ENCODE results near the gene LRRC10. TPM values are rescaled to one million over a fixed set of nuclear protein-coding genes. Genes with fewer than 3 reads are reported as not detected.
"Not testable (repeated sequence)": the region's sequence is repeated elsewhere in the genome, so short reads cannot be mapped to it uniquely, and the experiment has no call there.

Gene LRRC10
- total RNA-seq, 1 donor from 2014 or later = not detected

DNA sequence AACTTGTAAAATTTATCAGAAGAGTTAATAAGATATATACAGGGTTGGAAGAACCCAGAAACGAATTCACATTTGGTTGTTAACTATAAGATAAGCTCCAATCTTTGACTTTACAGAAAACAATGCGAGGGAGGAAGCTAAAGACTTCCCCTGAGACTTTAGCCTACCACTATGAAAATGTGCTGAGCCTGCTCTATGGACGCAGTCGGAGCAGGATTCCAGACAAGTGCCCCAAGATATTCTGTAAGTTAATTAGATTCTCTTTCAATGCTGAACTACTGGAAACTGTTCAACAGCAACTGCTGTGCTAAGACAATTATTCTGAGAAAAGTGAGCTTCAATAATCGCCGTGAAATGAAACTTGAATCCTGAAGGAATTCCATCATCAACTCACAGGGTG is 8.3 kb upstream of the LRRC10 start:
- DNase-seq (ENCODE audit: low spot score) = no peak

DNA sequence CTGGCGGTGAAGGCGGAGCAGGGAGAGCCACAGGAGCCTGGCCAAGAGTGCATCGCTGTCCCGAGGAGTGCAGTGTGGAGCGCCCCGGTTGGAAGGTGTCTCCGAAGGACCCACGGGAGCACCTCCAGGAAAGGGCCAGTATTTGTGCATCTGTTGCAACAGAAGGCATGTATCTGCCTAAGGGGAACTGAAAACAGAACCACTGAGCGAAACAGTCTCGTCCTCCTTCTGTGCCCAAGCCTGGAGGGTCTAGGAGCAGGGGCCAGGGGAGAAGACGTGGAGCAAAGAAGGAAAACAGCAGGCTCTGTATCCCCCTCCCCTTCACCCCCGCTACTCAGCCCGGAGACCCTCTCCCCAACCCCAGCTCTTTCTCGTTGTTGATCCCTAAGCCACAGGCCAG is 5.3 kb upstream of the LRRC10 start:
- no peak for DNase-seq (ENCODE audit: low spot score)

DNA sequence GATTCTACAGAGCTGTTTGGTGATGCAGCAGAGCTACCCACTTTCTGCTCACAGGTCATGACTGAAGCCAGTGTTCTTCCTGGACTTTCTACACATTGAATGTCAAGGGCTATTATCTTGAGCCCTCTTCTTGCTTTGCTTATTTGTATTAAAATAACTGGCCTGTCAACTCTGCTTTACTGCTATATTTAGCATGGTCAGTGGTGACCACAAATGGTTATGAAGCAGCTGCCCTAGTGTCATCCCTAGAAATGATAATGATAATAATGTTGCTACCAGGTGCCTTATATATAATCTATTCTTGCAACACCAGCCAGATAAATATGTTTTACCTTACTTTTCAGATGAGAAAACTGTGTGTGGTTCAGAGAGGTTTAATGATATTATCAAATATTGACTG is 2.6 kb upstream of the LRRC10 start:
- no peak for DNase-seq (ENCODE audit: low spot score)

DNA sequence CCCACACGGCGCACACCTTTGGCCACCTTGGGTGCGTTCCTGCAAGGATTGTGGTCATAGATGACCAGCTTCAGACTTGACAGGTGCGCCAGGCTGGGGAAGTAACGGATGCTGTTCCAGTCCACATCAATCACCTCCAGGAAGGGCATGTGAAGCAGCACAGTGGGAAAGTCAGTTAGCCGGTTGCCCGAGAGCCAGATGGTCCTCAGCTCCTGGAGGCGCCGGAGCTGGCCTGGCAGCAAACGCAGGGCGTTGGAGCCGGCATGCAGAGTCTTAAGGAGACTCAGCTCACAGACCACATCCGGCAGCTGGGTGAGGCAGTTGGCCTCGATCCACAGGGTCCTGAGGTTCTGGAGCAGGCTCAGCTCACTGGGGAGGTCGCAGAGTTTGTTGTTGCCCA is 581 bp downstream of the LRRC10 start:
- DNase-seq (ENCODE audit: low spot score) = no peak

GRCh38 chr12:69608114-69608513 is 2.6 kb downstream of the LRRC10 start:
- DNase-seq (ENCODE audit: low spot score) = no peak

DNA sequence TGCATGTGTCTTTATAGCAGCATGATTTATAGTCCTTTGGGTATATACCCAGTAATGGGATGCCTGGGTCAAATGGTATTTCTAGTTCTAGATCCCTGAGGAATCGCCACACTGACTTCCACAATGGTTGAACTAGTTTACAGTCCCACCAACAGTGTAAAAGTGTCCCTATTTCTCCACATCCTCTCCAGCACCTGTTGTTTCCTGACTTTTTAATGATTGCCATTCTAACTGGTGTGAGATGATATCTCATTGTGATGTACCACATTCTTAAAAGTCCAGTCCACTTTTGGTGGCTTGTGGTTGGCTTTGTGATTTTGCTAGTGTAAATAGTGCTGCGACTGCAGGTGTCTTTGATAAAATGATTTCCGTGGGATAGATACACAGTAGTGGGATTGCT is 6.4 kb downstream of the LRRC10 start:
- DNase-seq (ENCODE audit: low spot score) = not testable (repeated sequence)

- DNase-seq (ENCODE audit: low spot score) = not testable (repeated sequence)
Measured at GRCh38 chr12:69603556-69603955, 7.2 kb downstream of the LRRC10 start.

DNA sequence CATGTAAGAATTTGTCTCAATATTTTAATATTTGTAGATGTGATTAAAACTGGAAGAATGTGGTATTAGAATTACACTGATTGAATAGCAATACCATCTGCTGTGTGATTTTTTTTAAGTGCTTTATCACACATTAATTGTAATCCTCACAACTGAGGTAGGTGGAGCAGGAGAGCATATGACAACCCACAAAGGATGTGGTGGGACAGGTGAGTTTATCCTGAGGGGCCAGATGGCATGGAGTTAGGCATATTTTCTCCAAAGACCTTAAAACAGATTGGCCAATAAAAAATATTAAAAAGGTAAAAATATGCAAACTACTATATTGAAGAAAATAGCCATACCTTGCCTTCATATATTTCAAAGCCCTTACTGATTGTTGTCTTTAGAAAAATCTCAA is 7.8 kb downstream of the LRRC10 start:
- DNase-seq (ENCODE audit: low spot score) = no peak

DNA sequence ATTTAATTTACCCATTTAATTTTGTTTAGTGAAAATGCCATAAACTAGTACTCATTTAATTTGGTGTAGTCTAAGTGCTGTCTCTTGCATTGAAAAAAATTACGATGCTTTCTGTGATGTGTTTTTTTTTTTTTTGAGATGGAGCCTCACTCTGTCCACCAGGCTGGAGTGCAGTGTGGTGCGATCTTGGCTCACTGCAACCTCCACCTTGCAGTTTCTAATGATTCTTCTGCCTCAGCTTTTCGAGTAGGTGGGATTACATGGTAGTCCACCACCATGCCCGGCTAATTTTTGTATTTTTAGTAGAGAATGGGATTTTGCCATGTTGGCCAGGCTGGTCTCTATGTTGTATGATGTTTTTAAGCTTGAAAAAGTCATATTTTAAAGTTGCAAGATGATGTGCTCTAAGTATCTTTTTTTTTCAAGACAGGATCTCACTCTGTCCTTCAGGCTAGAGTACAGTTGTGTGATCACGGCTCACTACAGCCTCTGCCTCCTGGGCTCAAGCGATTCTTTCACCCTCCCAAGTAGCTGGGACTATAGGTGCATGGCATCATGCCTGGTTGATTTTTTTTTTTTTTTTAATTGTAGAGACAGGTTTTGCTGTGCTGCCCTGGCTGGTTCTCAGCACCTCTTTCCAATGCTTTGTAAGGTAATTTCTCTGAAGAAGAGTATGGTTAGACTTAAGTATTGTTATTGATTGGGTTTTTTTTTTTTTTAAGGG is 8.6 kb downstream of the LRRC10 start:
- DNase-seq (ENCODE audit: low spot score) = no peak

GRCh38 chr12:69600804-69601203 is 9.9 kb downstream of the LRRC10 start:
- DNase-seq (ENCODE audit: low spot score) = no peak

- no peak for DNase-seq (ENCODE audit: low spot score)
Measured at GRCh38 chr12:69598174-69598753, 12.4 kb downstream of the LRRC10 start.

DNA sequence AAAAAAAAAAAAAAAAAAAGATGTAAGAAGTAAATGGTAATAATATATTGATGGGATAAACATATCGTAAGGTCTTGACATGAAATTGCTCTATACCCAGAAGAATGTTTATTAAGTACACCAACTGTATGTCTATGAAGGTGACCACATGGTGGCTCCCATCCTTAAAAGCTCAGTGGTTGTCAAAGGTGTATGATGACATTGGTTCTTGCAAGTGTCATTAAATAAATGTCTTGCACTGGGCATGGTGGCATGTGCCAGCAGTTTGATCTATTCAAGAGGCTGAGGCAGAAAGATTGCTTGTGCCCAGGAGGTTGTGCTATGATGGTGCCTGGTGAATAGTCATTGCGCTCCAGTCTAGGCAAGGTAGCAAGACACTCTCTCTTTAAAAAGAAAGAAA is 15.0 kb downstream of the LRRC10 start:
- DNase-seq (ENCODE audit: low spot score) = no peak

- DNase-seq (ENCODE audit: low spot score) = no peak
Measured at GRCh38 chr12:69589082-69589481, 21.6 kb downstream of the LRRC10 start.

GRCh38 chr12:69588527-69588926 is 22.2 kb downstream of the LRRC10 start:
- no peak for DNase-seq (ENCODE audit: low spot score)

DNA sequence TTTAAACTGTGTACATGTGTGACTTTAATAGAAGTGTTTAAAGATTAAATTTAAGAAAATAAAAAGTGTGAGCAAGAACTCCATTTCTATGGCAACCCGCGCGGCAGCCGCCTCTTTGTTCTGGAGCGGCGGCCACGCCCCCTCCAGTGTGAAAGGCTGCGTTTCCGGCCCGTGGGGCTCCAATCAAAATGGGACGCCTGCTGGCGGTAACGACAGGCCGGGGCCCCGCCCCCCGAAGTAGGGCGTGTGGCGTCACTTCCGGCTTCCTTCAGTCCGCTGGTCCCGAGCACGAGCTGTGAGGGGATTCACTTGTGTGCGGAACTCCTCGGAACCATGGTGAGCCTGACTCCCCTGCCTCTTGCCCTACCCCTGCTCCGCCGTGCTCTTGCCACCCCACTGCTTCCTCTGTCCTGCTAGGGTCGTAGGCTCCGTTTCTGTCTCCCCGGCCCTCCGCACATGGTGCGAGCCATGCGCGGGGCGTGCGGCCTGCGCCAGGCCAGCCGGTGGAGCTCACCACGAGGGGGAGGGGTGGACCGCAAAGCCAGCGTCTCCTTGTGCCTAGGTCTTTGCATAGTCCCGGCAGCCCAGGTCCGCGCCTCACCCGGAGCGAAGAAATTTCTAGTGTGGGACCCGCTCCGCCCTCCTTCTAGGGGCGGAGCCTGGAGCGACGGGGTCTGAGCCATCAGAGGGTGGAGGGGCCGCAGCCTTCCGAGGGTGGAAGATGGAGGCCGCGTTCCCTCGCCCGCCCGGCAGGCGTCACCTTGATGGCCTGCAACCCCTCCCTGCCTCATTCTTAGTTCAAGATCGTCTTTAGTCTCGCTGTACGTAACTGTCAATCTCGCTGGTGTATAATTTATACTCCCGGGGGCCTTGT is 25.3 kb downstream of the LRRC10 start, which contains the start of gene CCT2:
Gene CCT2 (plus strand): TSS at position 271 of the 874 bp plus-strand sequence. CDS start 63 bp downstream, at position 334.
- peak; percentile 99 for DNase-seq (ENCODE audit: low spot score)

DNA sequence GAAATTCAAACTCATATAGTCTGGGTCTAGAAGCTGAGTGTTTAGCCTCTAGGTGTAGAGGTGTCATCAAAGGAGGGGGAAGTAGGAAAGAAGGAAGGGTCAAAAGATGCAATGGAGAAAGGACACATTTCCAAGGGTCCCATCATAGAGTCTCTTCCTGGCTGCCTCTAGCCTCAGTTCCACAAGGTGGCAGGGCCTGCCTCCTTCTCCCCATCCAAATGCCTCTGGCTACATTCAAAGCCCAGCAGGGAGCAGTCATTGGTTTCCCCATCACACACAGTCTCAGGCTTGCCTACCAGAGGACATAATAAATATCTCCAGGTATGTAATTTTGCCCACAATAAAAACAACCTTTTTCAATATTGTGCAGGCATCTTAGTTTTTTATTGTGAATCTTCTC is 27.5 kb downstream of the LRRC10 start:
- DNase-seq (ENCODE audit: low spot score) = no peak

DNA sequence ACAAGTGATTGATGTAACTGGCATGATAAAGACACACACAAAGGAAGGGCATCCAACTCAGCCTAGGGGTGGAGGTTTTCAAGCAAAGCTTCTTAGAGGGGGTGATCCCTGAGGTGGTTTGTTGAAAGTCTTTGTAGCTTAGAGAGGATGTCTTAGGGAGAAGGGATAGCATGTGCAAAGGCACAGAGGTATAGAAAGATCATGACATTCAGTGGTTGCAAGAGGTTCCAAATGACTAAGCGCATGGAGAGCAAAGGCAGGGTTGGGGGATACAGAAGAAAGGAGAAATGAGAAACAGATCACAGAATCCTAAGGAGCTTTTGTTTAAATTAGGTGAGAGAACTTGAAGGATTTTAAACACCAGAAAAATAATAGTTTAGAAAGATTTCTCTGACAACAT is 30.6 kb downstream of the LRRC10 start:
- no peak for DNase-seq (ENCODE audit: low spot score)

DNA sequence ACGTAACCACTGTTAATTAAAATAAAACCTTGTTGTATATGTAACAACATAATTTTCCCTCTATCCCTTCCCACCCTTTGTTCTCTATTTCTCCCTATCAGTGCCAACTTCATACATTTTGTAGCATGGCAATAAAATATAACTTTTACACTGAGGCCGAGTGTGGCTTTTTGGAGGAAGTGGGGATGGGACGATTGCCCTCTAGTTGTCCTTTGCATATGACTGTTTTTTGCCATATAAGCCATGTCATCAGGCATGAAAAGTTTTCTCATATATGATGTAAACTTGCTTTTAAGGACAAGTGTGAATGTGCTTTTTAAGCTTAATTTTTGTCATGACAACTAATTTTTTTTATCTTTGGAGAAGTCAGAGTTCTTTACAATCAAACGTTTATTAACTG is 31.7 kb downstream of the LRRC10 start:
- DNase-seq (ENCODE audit: low spot score) = no peak

DNA sequence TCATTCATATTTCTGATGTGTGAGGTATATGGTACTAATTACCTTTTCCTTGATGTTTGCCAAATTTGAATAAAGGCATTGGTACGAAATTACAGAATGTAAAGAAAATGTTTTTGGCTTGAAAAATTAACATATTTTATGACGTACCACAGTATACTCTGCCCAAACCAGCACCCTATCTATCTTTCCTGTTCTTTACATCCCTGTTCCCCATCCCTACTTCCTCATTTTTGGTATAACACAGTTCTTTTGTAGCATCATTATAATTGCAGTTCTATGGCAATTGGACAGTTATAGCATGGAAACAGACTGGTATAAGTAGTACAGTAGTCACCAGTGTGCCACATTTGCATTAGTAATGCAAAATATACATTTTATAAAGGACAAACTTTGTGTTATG is 32.4 kb downstream of the LRRC10 start:
- no peak for DNase-seq (ENCODE audit: low spot score)

GRCh38 chr12:69575346-69575745 is 35.4 kb downstream of the LRRC10 start:
- DNase-seq (ENCODE audit: low spot score) = no peak

DNA sequence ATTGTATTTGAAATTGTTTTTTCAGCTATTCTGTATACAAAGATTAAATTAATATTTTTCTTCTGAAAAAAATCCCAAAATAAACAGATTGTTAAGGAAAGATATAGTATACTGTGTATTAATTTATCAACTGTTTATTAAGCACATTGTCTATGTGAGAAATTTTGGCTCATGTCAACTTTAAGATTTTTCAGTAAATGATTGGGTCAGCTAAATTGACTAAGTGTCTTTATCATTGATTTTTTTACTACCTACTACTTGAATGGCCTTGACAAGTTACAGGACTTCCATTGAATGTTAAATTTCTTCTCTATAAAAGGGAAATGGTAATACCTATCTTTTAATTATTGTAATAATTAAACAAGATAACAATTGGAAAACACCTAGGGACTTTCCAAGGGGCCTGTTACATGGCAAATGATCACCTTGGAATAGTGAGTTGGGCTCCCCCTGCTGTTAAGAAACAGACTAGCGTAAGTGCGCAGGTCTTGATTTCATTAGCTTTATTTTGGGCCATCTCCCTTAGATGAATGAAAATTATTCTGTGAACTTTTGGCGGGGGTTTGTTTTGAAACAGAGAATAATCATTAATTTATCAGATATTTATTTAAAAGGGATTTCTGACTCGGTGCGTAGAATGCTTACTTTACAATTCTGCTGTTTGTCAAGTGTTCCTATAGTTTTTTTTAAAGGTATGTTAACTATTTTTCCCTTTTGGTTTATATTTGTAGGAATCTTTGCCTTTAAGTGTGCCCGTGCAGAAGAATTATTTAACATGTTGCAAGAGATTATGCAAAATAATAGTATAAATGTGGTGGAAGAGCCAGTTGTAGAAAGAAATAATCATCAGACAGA is 39.9 kb downstream of the LRRC10 start:
- no peak for DNase-seq (ENCODE audit: low spot score)

All from mesenteric fat pad (tissue), 1 donor.